ENCODE results near the gene KLF15. TPM values are rescaled to one million over a fixed set of nuclear protein-coding genes. Genes with fewer than 3 reads are reported as not detected.

KLF15 gene
- total and polyA plus RNA-seq, 9 of the 15 experiments (the other 6 are each of a cell fraction or from before 2014, with no cell fraction given), result 0.08 to 4.8 (median 1.2) TPM

DNA sequence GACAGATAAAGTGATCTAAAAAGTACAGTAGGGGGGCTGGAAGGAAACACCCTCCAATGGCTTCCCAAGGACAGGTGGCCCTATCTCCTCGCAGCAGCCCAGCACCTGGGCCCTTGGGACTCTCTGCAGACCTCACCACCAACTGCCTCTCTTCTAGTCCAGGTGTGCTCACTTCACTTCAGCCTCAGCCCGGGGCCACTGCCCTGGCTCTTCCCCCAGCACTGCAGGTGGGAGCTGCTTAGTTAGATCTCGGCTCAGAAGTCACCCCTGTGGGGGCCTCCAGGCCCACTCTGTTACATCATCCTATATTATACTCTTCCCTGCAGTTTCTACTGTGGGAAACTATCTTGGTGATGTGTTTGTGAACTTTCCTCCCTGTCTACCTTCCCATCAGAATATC lies 2.0 kb downstream of the KLF15 start:
- ATAC-seq (peak; percentile 2; the same call in 2 of the 3 replicates), FAIRE-seq (no peak), DNase-seq (ENCODE audit: extremely low read depth in 1 of 4, low spot score in 3 of 4) (peak in 3 of 4 experiments; percentile 11 to 17 (median 16))
- Histone ChIP-seq H3K27ac (ENCODE audit: extremely low read depth, low read depth, low read length) (peak overlapping the region; percentile 49), H3K9me1 (ENCODE audit: control insufficient read depth, insufficient read depth, low read length) (no peaks in the 10 kb centered on the region), H3K9me3 (replicated peaks; ENCODE audit: control insufficient read depth, insufficient read depth, low read depth, low read length) (no peaks in the 10 kb centered on the region), H3K4me1 (replicated peaks in 1 of 2; ENCODE audit: control insufficient read depth in 2 of 2, insufficient read depth in 2 of 2, low read length in 2 of 2) (peaks cover 5 to 34% of the 10 kb centered on the region in 2 experiments; a peak in 3 of 5 replicates), H3K9ac (ENCODE audit: insufficient read depth in 1 of 2, low read depth in 2 of 2, low read length in 2 of 2) (peak overlapping the region; percentile 59 to 63; a peak in 3 of 4 replicates), H3K79me2 (ENCODE audit: control insufficient read depth, insufficient read depth, low read length) (no peaks in the 10 kb centered on the region), H3K27me3 (ENCODE audit: control insufficient read depth in 2 of 2, insufficient read depth in 2 of 2, low read length in 2 of 2) (peaks cover 0 to 11% of the 10 kb centered on the region in 2 experiments; a peak in 2 of 5 replicates), H3K36me3 (ENCODE audit: control insufficient read depth, insufficient read depth, low read length) (no peaks in the 10 kb centered on the region), H3K4me3 (no peak overlapping the region), H2AFZ (ENCODE audit: low read depth, low read length) (peak overlapping the region; percentile 79), H4K20me1 (replicated peaks; ENCODE audit: control insufficient read depth, insufficient read depth, low read length) (no peaks in the 10 kb centered on the region), H3K4me2 (ENCODE audit: insufficient read depth, low read length) (peak overlapping the region; percentile 76)
- in situ Hi-C loops (cut with MboI), result no loop called here
- 48% methylated on average over 3 of the region's 3 CpGs for whole genome bisulfite sequencing (ENCODE audit: insufficient coverage, low coverage, missing lambda C conversion rate)
- no TSS peak for BruUV-seq (replicated peaks)
- ChIA-PET POLR2A (no interaction called here), CTCF (ENCODE audit: low intra/inter-chr PET ratio) (no interaction called here)
- intact Hi-C loops (cut with micrococcal nuclease), result no loop called here
- TF ChIP-seq CHCHD3 (CRISPR knock-in tag; IDR thresholded peaks at IDR 0.05) (no peak), HNRNPUL1 (IDR thresholded peaks at IDR 0.05; ENCODE audit: low read length) (no peak), ZNF175 (CRISPR knock-in tag; IDR thresholded peaks at IDR 0.05; ENCODE audit: low read depth) (no peak), CBFA2T3 (IDR thresholded peaks at IDR 0.05) (peak; percentile 15; the same call in 1 of the 2 replicates), FOS (IDR thresholded peaks at IDR 0.05; ENCODE audit: extremely low read depth, insufficient read length) (no peak), ZNF3 (CRISPR knock-in tag; IDR thresholded peaks at IDR 0.05) (no peak)

DNA sequence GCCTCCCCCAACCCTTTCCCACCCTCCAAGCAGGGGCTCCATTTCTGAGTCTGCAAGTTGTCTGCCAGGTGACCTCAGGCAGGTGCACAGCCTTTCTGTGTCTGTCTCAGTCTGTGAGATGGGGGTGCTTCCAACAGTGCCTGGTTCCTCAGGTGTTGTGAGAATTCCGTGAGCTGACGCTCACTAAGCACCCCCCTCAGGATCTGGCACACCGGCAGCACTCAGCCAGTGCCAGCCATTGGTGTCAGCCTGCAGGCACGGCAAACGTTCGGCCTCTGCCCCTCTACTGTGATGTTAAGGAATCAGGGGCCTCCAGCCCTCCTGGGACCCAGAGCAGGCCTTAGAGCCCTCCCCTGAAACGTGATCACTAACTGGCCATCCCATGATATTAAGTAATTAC lies 2.4 kb downstream of the KLF15 start:
- Histone ChIP-seq H3K4me2 (ENCODE audit: insufficient read depth, low read length) (no peak overlapping the region), H3K79me2 (ENCODE audit: control insufficient read depth, insufficient read depth, low read length) (no peaks in the 10 kb centered on the region), H2AFZ (ENCODE audit: low read depth, low read length) (no peak overlapping the region), H4K20me1 (replicated peaks; ENCODE audit: control insufficient read depth, insufficient read depth, low read length) (no peaks in the 10 kb centered on the region), H3K27me3 (ENCODE audit: control insufficient read depth in 2 of 2, insufficient read depth in 2 of 2, low read length in 2 of 2) (peaks cover 0 to 11% of the 10 kb centered on the region in 2 experiments; a peak in 2 of 5 replicates), H3K9me3 (replicated peaks; ENCODE audit: control insufficient read depth, insufficient read depth, low read depth, low read length) (no peaks in the 10 kb centered on the region), H3K9ac (ENCODE audit: insufficient read depth in 1 of 2, low read depth in 2 of 2, low read length in 2 of 2) (peak overlapping the region in 1 of 2 experiments; percentile 52; a peak in 2 of 4 replicates), H3K27ac (ENCODE audit: extremely low read depth, low read depth, low read length) (no peak overlapping the region), H3K9me1 (ENCODE audit: control insufficient read depth, insufficient read depth, low read length) (no peaks in the 10 kb centered on the region), H3K4me3 (no peak overlapping the region), H3K36me3 (ENCODE audit: control insufficient read depth, insufficient read depth, low read length) (no peaks in the 10 kb centered on the region), H3K4me1 (replicated peaks in 1 of 2; ENCODE audit: control insufficient read depth in 2 of 2, insufficient read depth in 2 of 2, low read length in 2 of 2) (peaks cover 5 to 34% of the 10 kb centered on the region in 2 experiments; a peak in 3 of 5 replicates)
- ATAC-seq, result no peak
- FAIRE-seq, result no peak
- in situ Hi-C loops (cut with MboI) (no loop called here), intact Hi-C loops (cut with micrococcal nuclease) (no loop called here)
- no peak for DNase-seq (ENCODE audit: extremely low read depth in 1 of 4, low spot score in 3 of 4)
- ChIA-PET POLR2A (no interaction called here), CTCF (ENCODE audit: low intra/inter-chr PET ratio) (no interaction called here)
- no TSS peak for BruUV-seq (replicated peaks)
- WGBS (ENCODE audit: insufficient coverage, low coverage, missing lambda C conversion rate), result 90% methylated on average over 3 of the region's 7 CpGs
- no peak for TF ChIP-seq ZNF134 (CRISPR knock-in tag; conservative IDR thresholded peaks at IDR 0.05)
- TF ChIP-seq L3MBTL2 (IDR thresholded peaks at IDR 0.05), result no peak
- TF ChIP-seq SMAD4 (CRISPR knock-in tag; conservative IDR thresholded peaks at IDR 0.05), result no peak
- no peak for TF ChIP-seq PTTG1 (tag; IDR thresholded peaks at IDR 0.05; ENCODE audit: low read depth)
- TF ChIP-seq ZNF780A (CRISPR knock-in tag; IDR thresholded peaks at IDR 0.05), result no peak
- TF ChIP-seq SMARCE1 (IDR thresholded peaks at IDR 0.05), result no peak
- TF ChIP-seq, protein P1, sequence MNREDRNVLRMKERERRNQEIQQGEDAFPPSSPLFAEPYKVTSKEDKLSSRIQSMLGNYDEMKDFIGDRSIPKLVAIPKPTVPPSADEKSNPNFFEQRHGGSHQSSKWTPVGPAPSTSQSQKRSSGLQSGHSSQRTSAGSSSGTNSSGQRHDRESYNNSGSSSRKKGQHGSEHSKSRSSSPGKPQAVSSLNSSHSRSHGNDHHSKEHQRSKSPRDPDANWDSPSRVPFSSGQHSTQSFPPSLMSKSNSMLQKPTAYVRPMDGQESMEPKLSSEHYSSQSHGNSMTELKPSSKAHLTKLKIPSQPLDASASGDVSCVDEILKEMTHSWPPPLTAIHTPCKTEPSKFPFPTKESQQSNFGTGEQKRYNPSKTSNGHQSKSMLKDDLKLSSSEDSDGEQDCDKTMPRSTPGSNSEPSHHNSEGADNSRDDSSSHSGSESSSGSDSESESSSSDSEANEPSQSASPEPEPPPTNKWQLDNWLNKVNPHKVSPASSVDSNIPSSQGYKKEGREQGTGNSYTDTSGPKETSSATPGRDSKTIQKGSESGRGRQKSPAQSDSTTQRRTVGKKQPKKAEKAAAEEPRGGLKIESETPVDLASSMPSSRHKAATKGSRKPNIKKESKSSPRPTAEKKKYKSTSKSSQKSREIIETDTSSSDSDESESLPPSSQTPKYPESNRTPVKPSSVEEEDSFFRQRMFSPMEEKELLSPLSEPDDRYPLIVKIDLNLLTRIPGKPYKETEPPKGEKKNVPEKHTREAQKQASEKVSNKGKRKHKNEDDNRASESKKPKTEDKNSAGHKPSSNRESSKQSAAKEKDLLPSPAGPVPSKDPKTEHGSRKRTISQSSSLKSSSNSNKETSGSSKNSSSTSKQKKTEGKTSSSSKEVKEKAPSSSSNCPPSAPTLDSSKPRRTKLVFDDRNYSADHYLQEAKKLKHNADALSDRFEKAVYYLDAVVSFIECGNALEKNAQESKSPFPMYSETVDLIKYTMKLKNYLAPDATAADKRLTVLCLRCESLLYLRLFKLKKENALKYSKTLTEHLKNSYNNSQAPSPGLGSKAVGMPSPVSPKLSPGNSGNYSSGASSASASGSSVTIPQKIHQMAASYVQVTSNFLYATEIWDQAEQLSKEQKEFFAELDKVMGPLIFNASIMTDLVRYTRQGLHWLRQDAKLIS (CRISPR knock-in tag; IDR thresholded peaks at IDR 0.05), result no peak
- no peak for TF ChIP-seq HNRNPH1 (optimal IDR thresholded peaks at IDR 0.05; ENCODE audit: low read depth, low read length)
- TF ChIP-seq HMG20B (CRISPR knock-in tag; IDR thresholded peaks at IDR 0.05), result no peak
